Measurements from ENCODE around the gene SETD6. TPM values are rescaled to one million over a fixed set of nuclear protein-coding genes. Genes with fewer than 3 reads are reported as not detected.
"Not testable (repeated sequence)": the region's sequence is repeated elsewhere in the genome, so short reads cannot be mapped to it uniquely, and the experiment has no call there.

Gene SETD6
- total RNA-seq, 1 donor: 11.8 TPM

- Histone ChIP-seq H3K4me1 (ENCODE audit: insufficient read depth, low read length) (peaks cover 4% of the 10 kb centered on the region), H3K9me3 (ENCODE audit: low read depth, low read length) (no peaks in the 10 kb centered on the region), H3K27me3 (ENCODE audit: insufficient read depth, low read length) (no peaks in the 10 kb centered on the region), H3K4me3 (ENCODE audit: low read length) (no peak overlapping the region)
Observed at GRCh38 chr16:58487566-58488351, 27.6 kb upstream of the SETD6 start.

DNA sequence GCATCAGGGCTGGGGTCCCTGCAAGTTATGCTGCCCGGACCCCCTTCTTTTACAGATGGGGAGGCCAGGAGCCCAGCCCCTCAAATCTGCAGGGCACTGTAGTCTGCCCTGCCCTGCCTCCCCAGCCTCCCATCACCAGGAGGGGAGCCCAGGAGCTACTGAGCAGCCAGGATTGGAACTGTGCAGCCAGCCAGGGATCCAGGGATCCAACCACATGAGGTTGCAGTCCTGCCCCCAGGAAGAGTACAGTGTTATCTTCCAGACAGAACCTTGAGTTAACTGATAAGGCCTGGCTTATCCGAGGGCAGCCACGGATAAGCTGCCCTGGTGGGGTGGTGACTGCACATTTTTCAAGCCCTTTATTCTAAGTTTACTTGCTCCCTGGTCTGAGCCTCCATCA, 26.8 kb upstream of the SETD6 start:
- Histone ChIP-seq H3K27me3 (ENCODE audit: insufficient read depth, low read length) (no peaks in the 10 kb centered on the region), H3K4me3 (ENCODE audit: low read length) (no peak overlapping the region), H3K4me1 (ENCODE audit: insufficient read depth, low read length) (peaks cover 4% of the 10 kb centered on the region)

DNA sequence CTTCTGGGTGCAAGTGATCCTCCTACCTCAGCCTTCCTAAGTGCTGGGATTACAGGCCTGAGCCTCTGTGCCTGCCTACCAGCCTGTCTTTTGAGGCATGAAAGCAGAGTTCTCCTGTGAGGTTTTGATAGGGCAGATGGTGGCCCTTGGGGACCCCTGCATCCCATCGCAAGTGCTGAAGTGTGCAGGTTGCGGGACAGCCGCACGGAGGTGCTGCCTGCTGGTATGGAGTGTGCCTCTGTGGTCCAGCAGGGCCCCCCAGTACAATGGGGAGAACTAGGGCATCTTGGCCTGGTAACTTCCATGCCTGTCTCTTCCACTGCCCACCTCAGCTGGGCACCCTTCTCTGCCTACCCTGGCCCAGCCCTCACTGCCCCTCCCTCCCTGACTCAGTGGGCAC, 25.3 kb upstream of the SETD6 start:
- H3K9me3 ChIP-seq (ENCODE audit: low read depth, low read length): no peaks in the 10 kb centered on the region
- H3K4me1 ChIP-seq (ENCODE audit: insufficient read depth, low read length): peaks cover 4% of the 10 kb centered on the region
- no peaks in the 10 kb centered on the region for H3K27me3 ChIP-seq (ENCODE audit: insufficient read depth, low read length)
- H3K4me3 ChIP-seq (ENCODE audit: low read length): no peak overlapping the region

More for the DNA sequence above, 26.8 kb upstream of the SETD6 start:
- H3K9me3 ChIP-seq (ENCODE audit: low read depth, low read length): no peaks in the 10 kb centered on the region

DNA sequence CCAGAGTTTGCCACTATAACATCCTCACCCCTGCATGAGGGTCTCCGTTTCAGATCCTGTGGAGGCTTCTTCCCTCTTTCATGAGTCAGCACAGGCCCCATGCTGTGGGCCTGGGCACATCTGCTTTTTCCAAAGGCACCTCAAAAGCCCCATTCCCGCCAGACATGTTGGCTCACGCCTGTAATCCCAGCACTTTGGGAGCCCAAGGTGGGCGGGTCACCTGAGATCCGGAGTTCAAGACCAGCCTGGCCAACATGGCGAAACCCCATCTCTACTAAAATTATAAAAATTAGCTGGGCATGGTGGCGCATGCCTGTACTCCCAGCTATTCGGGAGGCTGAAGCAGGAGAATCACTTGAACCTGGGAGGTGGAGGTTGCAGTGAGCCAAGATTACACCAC, 24.8 kb upstream of the SETD6 start:
- H3K4me3 ChIP-seq (ENCODE audit: low read length); H3K27me3 ChIP-seq (ENCODE audit: insufficient read depth, low read length); H3K9me3 ChIP-seq (ENCODE audit: low read depth, low read length); H3K4me1 ChIP-seq (ENCODE audit: insufficient read depth, low read length): not testable (repeated sequence)

DNA sequence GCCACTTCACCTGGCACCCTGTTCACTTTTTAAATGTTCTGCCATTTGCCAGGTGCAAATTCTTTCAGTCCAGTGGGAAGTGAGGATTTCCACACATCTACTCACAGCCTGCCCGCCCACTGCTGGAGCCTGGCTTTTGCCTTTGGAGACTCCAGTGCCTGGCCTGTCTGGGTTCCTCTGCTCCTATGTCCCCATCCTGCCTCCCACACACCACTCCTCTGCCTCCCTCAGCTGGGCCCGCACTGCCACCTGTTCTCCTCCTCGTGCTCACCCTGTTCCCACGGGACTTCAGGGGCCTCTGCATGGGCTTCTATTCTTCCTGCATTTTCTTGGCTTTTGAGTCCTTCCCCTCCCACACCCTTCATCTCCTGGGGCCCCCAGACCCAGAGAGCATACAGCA, 23.3 kb upstream of the SETD6 start:
- no peaks in the 10 kb centered on the region for H3K9me3 ChIP-seq (ENCODE audit: low read depth, low read length)
- peaks cover 4% of the 10 kb centered on the region for H3K4me1 ChIP-seq (ENCODE audit: insufficient read depth, low read length)
- H3K4me3 ChIP-seq (ENCODE audit: low read length): no peak overlapping the region
- no peaks in the 10 kb centered on the region for H3K27me3 ChIP-seq (ENCODE audit: insufficient read depth, low read length)

GRCh38 chr16:58492735-58493134, 22.6 kb upstream of the SETD6 start:
- H3K9me3 ChIP-seq (ENCODE audit: low read depth, low read length): no peaks in the 10 kb centered on the region
- no peaks in the 10 kb centered on the region for H3K4me1 ChIP-seq (ENCODE audit: insufficient read depth, low read length)
- no peak overlapping the region for H3K4me3 ChIP-seq (ENCODE audit: low read length)
- no peaks in the 10 kb centered on the region for H3K27me3 ChIP-seq (ENCODE audit: insufficient read depth, low read length)

DNA sequence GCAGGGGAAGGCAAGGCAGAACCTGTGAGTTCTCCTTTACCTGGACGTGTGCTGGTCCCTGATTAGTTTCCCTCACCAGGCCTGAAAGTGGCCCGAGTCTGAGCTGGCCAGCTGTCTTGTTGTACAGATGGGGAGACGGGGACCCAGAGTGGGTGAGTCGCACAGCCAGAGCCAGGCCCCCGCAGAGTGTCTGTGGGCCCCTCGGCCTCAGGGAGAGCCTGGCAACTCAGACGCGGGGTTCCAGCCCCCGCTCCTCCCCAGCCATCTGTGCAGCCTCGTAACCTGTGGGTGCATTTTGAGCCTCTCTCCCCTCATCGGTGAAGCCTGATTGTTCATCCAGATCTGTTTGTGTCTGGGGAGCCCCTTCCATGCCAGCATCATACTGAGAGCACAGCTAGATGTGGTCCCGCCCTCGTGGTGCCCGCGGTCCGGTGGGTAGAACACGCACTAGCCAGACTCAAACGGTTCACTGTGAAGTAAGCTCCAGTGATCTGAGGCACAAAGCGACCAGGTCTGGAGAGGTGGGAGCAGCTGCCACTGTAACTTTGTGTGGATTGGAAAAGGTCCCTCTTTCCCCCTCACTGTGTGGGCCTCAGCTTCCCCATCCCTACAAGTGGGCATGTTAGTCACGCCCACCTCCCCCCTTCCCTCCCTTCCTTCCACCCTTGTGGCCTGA, 21.4 kb upstream of the SETD6 start:
- H3K9me3 ChIP-seq (ENCODE audit: low read depth, low read length): no peaks in the 10 kb centered on the region
- H3K27me3 ChIP-seq (ENCODE audit: insufficient read depth, low read length): no peaks in the 10 kb centered on the region
- no peaks in the 10 kb centered on the region for H3K4me1 ChIP-seq (ENCODE audit: insufficient read depth, low read length)
- no peak overlapping the region for H3K4me3 ChIP-seq (ENCODE audit: low read length)

GRCh38 chr16:58494981-58495520, 20.3 kb upstream of the SETD6 start:
- H3K9me3 ChIP-seq (ENCODE audit: low read depth, low read length): no peaks in the 10 kb centered on the region
- H3K27me3 ChIP-seq (ENCODE audit: insufficient read depth, low read length): no peaks in the 10 kb centered on the region
- H3K4me3 ChIP-seq (ENCODE audit: low read length): no peak overlapping the region
- no peaks in the 10 kb centered on the region for H3K4me1 ChIP-seq (ENCODE audit: insufficient read depth, low read length)

DNA sequence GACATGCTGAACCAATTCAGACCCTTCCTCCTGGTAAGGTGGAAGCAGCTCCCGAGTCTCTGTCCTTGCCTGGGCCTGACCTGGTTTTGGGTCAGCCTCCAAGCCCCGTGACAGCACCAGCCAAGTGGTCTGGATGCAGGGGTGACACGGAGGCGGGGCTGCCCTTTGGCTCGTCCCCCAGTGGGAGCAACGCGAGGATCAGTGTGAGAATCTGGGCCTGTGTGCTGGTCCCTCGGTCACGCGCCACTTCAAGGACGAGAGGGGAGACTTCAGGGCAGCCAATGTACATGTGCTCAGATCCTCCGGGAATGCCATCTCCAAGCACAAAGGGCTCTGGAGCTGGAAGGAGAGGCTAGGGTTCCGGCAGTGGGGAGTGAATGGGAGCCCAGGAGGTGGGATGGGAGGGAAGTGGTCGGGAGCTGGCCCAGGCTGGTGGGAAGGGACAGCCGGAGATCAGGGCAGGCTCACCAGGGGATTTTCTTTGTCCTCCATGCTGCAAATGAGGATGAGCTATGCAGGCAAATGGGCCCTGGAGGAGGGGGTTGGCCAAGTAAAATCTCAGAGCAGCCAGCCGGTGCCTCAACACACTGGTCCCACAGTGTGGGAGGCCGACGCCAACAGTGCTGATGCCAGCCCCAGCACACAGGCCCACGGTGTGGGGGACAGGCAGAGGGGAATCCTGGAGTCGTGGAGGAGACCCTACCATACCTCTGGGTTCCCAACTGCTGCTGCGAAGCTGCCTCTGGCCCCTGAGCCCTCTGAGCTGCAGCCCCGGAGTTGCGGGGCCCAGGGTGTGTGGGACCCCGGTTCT, 19.6 kb upstream of the SETD6 start:
- peaks cover 3% of the 10 kb centered on the region for H3K4me1 ChIP-seq (ENCODE audit: insufficient read depth, low read length)
- H3K9me3 ChIP-seq (ENCODE audit: low read depth, low read length): no peaks in the 10 kb centered on the region
- H3K27me3 ChIP-seq (ENCODE audit: insufficient read depth, low read length): peaks cover 2% of the 10 kb centered on the region
- H3K4me3 ChIP-seq (ENCODE audit: low read length): no peak overlapping the region

- Histone ChIP-seq H3K4me3 (ENCODE audit: low read length) (no peak overlapping the region), H3K9me3 (ENCODE audit: low read depth, low read length) (no peaks in the 10 kb centered on the region), H3K4me1 (ENCODE audit: insufficient read depth, low read length) (peaks cover 17% of the 10 kb centered on the region), H3K27me3 (ENCODE audit: insufficient read depth, low read length) (peaks cover 11% of the 10 kb centered on the region)
Observed at GRCh38 chr16:58497468-58497867, 17.8 kb upstream of the SETD6 start.

GRCh38 chr16:58497935-58498334, 17.4 kb upstream of the SETD6 start:
- Histone ChIP-seq H3K27me3 (ENCODE audit: insufficient read depth, low read length) (peaks cover 11% of the 10 kb centered on the region), H3K4me3 (ENCODE audit: low read length) (no peak overlapping the region), H3K9me3 (ENCODE audit: low read depth, low read length) (no peaks in the 10 kb centered on the region), H3K4me1 (ENCODE audit: insufficient read depth, low read length) (peaks cover 17% of the 10 kb centered on the region)

- peaks cover 17% of the 10 kb centered on the region for H3K4me1 ChIP-seq (ENCODE audit: insufficient read depth, low read length)
- no peaks in the 10 kb centered on the region for H3K9me3 ChIP-seq (ENCODE audit: low read depth, low read length)
- H3K27me3 ChIP-seq (ENCODE audit: insufficient read depth, low read length): peaks cover 11% of the 10 kb centered on the region
- no peak overlapping the region for H3K4me3 ChIP-seq (ENCODE audit: low read length)
Observed at GRCh38 chr16:58498341-58499091, 16.8 kb upstream of the SETD6 start.

DNA sequence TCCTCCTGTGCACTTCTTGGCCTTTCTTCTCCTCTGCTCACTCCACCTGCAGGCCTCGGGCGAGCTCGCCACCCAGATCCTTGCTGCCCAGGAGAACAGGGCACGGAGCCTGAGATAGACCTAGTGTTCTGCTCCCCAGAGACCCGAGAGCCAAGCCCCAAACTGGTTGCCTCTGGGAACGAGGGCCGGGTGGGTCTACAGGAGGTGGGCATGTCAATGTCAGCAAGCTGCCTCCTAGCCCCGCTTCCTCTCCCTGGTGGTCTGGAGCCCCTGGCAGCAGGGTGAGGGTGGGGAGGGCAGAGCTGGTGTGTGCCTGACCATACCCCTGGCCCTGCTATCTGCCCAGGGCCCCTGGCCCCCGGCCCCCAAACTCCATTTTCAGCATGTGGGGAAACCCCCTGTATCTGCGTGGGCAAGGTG, 16.2 kb upstream of the SETD6 start:
- Histone ChIP-seq H3K27me3 (ENCODE audit: insufficient read depth, low read length) (peaks cover 11% of the 10 kb centered on the region), H3K4me1 (ENCODE audit: insufficient read depth, low read length) (peaks cover 17% of the 10 kb centered on the region), H3K9me3 (ENCODE audit: low read depth, low read length) (no peaks in the 10 kb centered on the region), H3K4me3 (ENCODE audit: low read length) (no peak overlapping the region)

- Histone ChIP-seq H3K9me3 (ENCODE audit: low read depth, low read length) (no peaks in the 10 kb centered on the region), H3K4me3 (ENCODE audit: low read length) (no peak within 1 kb of the TSS), H3K27me3 (ENCODE audit: insufficient read depth, low read length) (peaks cover 11% of the 10 kb centered on the region), H3K4me1 (ENCODE audit: insufficient read depth, low read length) (peaks cover 17% of the 10 kb centered on the region)
Observed at GRCh38 chr16:58499615-58500351, 15.5 kb upstream of the SETD6 start, which contains the start of gene NDRG4. Gene NDRG4, plus strand, starts transcription at chr16:58500143. Its CDS starts 106 bp downstream, at chr16:58500249.
